GM12878 (cell line): ENCODE data around the gene CHRNE. TPM values are rescaled to one million over a fixed set of nuclear protein-coding genes. Genes with fewer than 3 reads are reported as not detected.

Source experiments
- ATF3 ChIP-seq: IDR thresholded peaks from 2 replicates; pipeline ENCODE4 v1.6.1; 2011; ENCODE audit warnings: low read depth, mild to moderate bottlenecking, low read length, moderate library complexity, borderline replicate concordance; ENCODE audit errors: extremely low read depth
- BMI1 ChIP-seq: fragments of 450-650 bp; IDR thresholded peaks from 2 replicates; pipeline ENCODE4 v1.6.1; 2016; ENCODE audit warnings: mild to moderate bottlenecking, moderate library complexity, borderline replicate concordance
- CBX3 ChIP-seq: fragments of 200-600 bp; sonication (generic); IDR thresholded peaks from 2 replicates; pipeline ENCODE4 v1.6.1; 2016; ENCODE audit warnings: low read depth, borderline replicate concordance
- CHD1 ChIP-seq: IDR thresholded peaks from 2 replicates; pipeline ENCODE4 v1.6.1; 2012; ENCODE audit warnings: low read depth, low read length, improper control_type of control experiment
- EED ChIP-seq: sonication (generic); IDR thresholded peaks from 2 replicates; pipeline ENCODE4 v1.6.1; 2016; ENCODE audit warnings: antibody characterized with exemption, low read depth
- GABPA ChIP-seq: IDR thresholded peaks from 2 replicates; pipeline ENCODE4 v1.6.1; 2014; ENCODE audit warnings: antibody characterized with exemption, low read depth, mild to moderate bottlenecking, inconsistent platforms
- GATAD2B ChIP-seq: fragments of 450-650 bp; conservative IDR thresholded peaks from 2 replicates; pipeline ENCODE4 v1.6.1; 2017; ENCODE audit warnings: low read depth, mild to moderate bottlenecking, moderate library complexity
- HDGF ChIP-seq: fragments of 450-650 bp; IDR thresholded peaks from 2 replicates; pipeline ENCODE4 v1.6.1; 2016; ENCODE audit warnings: antibody characterized with exemption
- IKZF1 ChIP-seq: fragments of 450-650 bp; conservative IDR thresholded peaks from 2 replicates; pipeline ENCODE4 v1.6.1; 2017; ENCODE audit warnings: antibody characterized with exemption, mild to moderate bottlenecking
- JUNB ChIP-seq: IDR thresholded peaks from 2 replicates; pipeline ENCODE4 v1.6.1; 2016; ENCODE audit warnings: antibody characterized with exemption, mild to moderate bottlenecking
- NBN ChIP-seq: fragments of 450-650 bp; IDR thresholded peaks from 2 replicates; pipeline ENCODE4 v1.6.1; 2016
- NR2F1 ChIP-seq: fragments of 450-650 bp; conservative IDR thresholded peaks from 2 replicates; pipeline ENCODE4 v1.6.1; 2017; ENCODE audit warnings: mild to moderate bottlenecking
- RAD51 ChIP-seq: fragments of 450-650 bp; IDR thresholded peaks from 2 replicates; pipeline ENCODE4 v1.6.1; 2016; ENCODE audit warnings: moderate library complexity, mild to moderate bottlenecking, inconsistent platforms
- ZBTB33 ChIP-seq: fragments of 450-650 bp; IDR thresholded peaks from 2 replicates; pipeline ENCODE4 v1.6.1; 2017; ENCODE audit warnings: mild to moderate bottlenecking
- ZBTB4 ChIP-seq: fragments of 450-650 bp; formaldehyde crosslinking; IDR thresholded peaks from 2 replicates; pipeline ENCODE4 v1.4.0; 2022; ENCODE audit warnings: mild to moderate bottlenecking, moderate library complexity
- ZNF384 ChIP-seq: IDR thresholded peaks from 2 replicates; pipeline ENCODE4 v1.6.1; 2012; ENCODE audit warnings: low read depth, mild to moderate bottlenecking, low read length, improper control_type of control experiment, borderline replicate concordance
- ZZZ3 ChIP-seq: IDR thresholded peaks from 2 replicates; pipeline ENCODE4 v1.6.1; 2011; ENCODE audit warnings: low read depth; ENCODE audit not compliant: control insufficient read depth, insufficient read length
- polyA plus RNA-seq, 11 experiments: library from polyadenylated mRNA; depleted of rRNA in 4 of 11; unstranded in 6 of 11; stranded (reverse) in 5 of 11; fragments of >200 nt; fragmentation: Nextera tagmentation in 4 of 11; fragmentation: Illumina TruSeq in 1 of 11; extraction: Ambion mirVana in 4 of 11; extraction: Trizol in 1 of 11; gene quantifications; 1 replicate in 1 of 11; 2 replicates in 10 of 11; pipeline versions ENCODE4 v1.2.1 to v1.2.3, GENCODE V29; 2011 to 2016; ENCODE audit warnings: inconsistent platforms in 2 of 11, missing spikeins in 2 of 11, low read depth in 1 of 11
- total RNA-seq, 4 experiments: library from RNA; depleted of rRNA in 3 of 4; stranded (reverse); fragments of >200 nt in 3 of 4; fragmentation: Illumina TruSeq in 1 of 4; extraction: Trizol in 1 of 4; gene quantifications; 2 replicates each; pipeline versions ENCODE4 v1.2.1 to v1.2.3, GENCODE V29; 2013 to 2021
- TF ChIP-seq, protein P1 (sequence below), 3 experiments: IDR thresholded peaks in 2 of 3; conservative IDR thresholded peaks in 1 of 3; 2 replicates each; pipeline ENCODE4 v1.5.1; 2011; ENCODE audit warnings: low read depth in 3 of 3, low read length in 3 of 3, mild to moderate bottlenecking in 3 of 3, control low read depth in 2 of 3, moderate library complexity in 2 of 3, inconsistent platforms in 1 of 3, mixed read lengths in 1 of 3; ENCODE audit not compliant: control insufficient read depth in 2 of 3, insufficient read depth in 1 of 3; ENCODE audit errors: extremely low read depth in 1 of 3
- TF ChIP-seq, protein P2 (sequence below): fragments of 450-650 bp; IDR thresholded peaks from 2 replicates; pipeline ENCODE4 v1.6.1; 2018; ENCODE audit warnings: borderline replicate concordance, mild to moderate bottlenecking; ENCODE audit not compliant: partially characterized antibody

Gene CHRNE
- total and polyA plus RNA-seq, 10 of the 15 experiments (the other 5 are each of a cell fraction or from before 2014, with no cell fraction given): 0.05 to 0.11 (median 0.08) TPM; not detected in 6

DNA sequence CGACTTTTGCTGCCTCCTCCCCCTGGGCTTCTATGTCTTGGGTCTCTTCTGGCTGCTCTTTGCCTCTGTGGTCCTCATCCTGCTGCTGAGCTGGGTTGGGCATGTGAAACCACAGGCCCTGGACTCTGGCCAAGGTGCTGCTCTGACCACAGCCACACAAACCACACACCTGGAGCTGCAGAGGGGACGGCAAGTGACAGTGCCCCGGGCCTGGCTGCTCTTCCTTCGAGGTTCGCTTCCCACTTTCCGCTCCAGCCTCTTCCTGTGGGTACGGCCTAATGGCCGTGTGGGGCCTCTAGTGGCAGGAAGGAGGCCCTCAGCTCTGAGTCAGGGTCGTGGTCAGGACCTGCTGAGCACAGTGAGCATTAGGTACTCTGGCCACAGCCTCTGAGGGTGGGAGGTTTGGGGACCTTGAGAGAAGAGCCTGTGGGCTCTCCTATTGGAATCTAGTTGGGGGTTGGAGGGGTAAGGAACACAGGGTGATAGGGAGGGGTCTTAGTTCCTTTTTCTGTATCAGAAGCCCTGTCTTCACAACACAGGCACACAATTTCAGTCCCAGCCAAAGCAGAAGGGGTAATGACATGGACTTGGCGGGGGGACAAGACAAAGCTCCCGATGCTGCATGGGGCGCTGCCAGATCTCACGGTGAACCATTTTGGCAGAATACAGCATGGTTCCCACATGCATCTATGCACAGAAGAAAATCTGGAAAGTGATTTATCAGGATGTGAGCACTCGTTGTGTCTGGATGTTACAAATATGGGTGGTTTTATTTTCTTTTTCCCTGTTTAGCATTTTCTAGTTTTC lies 31.5 kb upstream of the CHRNE start (continued):
- TF ChIP-seq ZBTB33: no peak
- no peak for TF ChIP-seq ATF3
- TF ChIP-seq HDGF: 0 out of 2 replicates have a peak, but pooled peaks have one; percentile 40
- TF ChIP-seq EED: peak; percentile 76
- peak; percentile 28; the same call in 1 of the 2 replicates for TF ChIP-seq GATAD2B
- TF ChIP-seq NR2F1: peak; percentile 34; the same call in 1 of the 2 replicates
- TF ChIP-seq ZBTB4 (CRISPR knock-in tag): no peak
- TF ChIP-seq, protein P1, sequence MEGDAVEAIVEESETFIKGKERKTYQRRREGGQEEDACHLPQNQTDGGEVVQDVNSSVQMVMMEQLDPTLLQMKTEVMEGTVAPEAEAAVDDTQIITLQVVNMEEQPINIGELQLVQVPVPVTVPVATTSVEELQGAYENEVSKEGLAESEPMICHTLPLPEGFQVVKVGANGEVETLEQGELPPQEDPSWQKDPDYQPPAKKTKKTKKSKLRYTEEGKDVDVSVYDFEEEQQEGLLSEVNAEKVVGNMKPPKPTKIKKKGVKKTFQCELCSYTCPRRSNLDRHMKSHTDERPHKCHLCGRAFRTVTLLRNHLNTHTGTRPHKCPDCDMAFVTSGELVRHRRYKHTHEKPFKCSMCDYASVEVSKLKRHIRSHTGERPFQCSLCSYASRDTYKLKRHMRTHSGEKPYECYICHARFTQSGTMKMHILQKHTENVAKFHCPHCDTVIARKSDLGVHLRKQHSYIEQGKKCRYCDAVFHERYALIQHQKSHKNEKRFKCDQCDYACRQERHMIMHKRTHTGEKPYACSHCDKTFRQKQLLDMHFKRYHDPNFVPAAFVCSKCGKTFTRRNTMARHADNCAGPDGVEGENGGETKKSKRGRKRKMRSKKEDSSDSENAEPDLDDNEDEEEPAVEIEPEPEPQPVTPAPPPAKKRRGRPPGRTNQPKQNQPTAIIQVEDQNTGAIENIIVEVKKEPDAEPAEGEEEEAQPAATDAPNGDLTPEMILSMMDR (IDR thresholded peaks at IDR 0.05 in 2 of 3, conservative IDR thresholded peaks at IDR 0.05 in 1 of 3; ENCODE audit: control insufficient read depth in 2 of 3, extremely low read depth in 1 of 3, insufficient read depth in 1 of 3, low read depth in 3 of 3, low read length in 3 of 3): peak; percentile 15 to 33 (median 27); a peak in 1 of 6 replicates
- no peak for TF ChIP-seq NBN
- no peak for TF ChIP-seq CHD1
- TF ChIP-seq BMI1: no peak
- TF ChIP-seq, protein P2, sequence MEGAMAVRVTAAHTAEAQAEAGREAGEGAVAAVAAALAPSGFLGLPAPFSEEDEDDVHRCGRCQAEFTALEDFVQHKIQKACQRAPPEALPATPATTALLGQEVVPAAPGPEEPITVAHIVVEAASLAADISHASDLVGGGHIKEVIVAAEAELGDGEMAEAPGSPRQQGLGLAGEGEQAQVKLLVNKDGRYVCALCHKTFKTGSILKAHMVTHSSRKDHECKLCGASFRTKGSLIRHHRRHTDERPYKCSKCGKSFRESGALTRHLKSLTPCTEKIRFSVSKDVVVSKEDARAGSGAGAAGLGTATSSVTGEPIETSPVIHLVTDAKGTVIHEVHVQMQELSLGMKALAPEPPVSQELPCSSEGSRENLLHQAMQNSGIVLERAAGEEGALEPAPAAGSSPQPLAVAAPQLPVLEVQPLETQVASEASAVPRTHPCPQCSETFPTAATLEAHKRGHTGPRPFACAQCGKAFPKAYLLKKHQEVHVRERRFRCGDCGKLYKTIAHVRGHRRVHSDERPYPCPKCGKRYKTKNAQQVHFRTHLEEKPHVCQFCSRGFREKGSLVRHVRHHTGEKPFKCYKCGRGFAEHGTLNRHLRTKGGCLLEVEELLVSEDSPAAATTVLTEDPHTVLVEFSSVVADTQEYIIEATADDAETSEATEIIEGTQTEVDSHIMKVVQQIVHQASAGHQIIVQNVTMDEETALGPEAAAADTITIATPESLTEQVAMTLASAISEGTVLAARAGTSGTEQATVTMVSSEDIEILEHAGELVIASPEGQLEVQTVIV: no peak
- no peak for TF ChIP-seq ZNF384
- no peak for TF ChIP-seq CBX3
- TF ChIP-seq GABPA: no peak
- TF ChIP-seq JUNB: no peak
- no peak for TF ChIP-seq RAD51
- no peak for TF ChIP-seq ZZZ3
- peak; percentile 79 for TF ChIP-seq IKZF1
